ENCODE data around the gene MORN1.

DNA sequence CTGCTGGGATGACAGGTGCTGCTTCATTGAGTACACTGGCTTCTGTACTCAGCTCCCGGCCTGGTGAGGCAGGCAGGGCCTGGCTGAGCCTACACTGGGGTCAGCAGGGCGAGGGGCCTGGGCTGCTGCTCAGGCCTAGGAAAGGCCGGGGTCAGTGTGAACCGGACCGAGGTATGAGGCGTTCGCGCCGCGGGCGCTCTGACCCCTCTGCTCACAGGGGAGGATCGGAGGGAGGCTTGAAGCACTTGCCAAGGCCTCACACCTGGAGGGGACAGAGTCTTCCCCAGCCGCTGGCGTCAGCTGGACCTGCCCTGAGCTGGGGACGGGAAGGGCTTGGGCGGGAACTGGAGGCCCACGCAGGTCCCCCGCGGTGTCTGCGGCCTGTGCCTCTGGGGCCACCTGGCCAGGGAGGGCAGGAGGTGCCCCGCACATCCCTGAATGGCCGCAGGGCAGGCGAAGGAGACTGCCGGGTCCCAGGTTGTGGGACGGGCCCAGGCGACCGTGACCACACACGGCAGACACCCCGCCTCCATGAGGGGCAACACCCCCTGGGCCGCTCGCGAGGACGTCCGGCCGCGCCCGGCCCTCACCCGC lies 20.5 kb upstream of the MORN1 start:
- TF ChIP-seq, protein P1, sequence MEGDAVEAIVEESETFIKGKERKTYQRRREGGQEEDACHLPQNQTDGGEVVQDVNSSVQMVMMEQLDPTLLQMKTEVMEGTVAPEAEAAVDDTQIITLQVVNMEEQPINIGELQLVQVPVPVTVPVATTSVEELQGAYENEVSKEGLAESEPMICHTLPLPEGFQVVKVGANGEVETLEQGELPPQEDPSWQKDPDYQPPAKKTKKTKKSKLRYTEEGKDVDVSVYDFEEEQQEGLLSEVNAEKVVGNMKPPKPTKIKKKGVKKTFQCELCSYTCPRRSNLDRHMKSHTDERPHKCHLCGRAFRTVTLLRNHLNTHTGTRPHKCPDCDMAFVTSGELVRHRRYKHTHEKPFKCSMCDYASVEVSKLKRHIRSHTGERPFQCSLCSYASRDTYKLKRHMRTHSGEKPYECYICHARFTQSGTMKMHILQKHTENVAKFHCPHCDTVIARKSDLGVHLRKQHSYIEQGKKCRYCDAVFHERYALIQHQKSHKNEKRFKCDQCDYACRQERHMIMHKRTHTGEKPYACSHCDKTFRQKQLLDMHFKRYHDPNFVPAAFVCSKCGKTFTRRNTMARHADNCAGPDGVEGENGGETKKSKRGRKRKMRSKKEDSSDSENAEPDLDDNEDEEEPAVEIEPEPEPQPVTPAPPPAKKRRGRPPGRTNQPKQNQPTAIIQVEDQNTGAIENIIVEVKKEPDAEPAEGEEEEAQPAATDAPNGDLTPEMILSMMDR (IDR thresholded peaks at IDR 0.05), result no peak
- TF ChIP-seq EZH2phosphoT487 (IDR thresholded peaks at IDR 0.05; ENCODE audit: borderline replicate concordance, low read depth) (no peak), RFX5 (IDR thresholded peaks at IDR 0.05; ENCODE audit: low read length) (no peak), SMC3 (IDR thresholded peaks at IDR 0.05; ENCODE audit: low read depth, low read length) (no peak), CHD2 (IDR thresholded peaks at IDR 0.05; ENCODE audit: low read length, partially characterized antibody) (no peak), YY1 (IDR thresholded peaks at IDR 0.05; ENCODE audit: low read depth) (no peak)
- TF ChIP-seq, protein P2, sequence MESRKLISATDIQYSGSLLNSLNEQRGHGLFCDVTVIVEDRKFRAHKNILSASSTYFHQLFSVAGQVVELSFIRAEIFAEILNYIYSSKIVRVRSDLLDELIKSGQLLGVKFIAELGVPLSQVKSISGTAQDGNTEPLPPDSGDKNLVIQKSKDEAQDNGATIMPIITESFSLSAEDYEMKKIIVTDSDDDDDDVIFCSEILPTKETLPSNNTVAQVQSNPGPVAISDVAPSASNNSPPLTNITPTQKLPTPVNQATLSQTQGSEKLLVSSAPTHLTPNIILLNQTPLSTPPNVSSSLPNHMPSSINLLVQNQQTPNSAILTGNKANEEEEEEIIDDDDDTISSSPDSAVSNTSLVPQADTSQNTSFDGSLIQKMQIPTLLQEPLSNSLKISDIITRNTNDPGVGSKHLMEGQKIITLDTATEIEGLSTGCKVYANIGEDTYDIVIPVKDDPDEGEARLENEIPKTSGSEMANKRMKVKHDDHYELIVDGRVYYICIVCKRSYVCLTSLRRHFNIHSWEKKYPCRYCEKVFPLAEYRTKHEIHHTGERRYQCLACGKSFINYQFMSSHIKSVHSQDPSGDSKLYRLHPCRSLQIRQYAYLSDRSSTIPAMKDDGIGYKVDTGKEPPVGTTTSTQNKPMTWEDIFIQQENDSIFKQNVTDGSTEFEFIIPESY (IDR thresholded peaks at IDR 0.05; ENCODE audit: borderline replicate concordance, low read depth), result no peak

Data from SK-N-SH (cell line).